ENCODE results near the gene STK39.

DNA sequence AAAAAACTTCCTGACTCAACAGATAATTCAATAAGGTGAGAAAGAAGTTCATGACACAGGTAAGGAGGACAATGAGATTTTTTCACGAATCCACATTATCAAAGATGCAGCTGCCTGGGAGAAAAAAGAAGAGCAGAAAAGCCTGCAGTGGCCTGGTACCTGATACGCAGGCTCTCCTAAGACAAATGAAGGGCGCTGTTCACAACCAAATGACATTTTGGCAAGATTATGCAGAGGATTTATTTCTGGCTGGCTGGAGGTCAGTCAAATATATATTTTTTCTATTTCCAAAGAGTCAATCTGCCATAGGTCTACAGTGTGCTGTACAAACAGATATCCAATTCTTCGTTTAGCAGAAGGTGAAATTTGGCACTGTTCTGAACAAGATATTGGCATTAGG is 257.3 kb downstream of the STK39 start:
- TF ChIP-seq ZNF354B (CRISPR knock-in tag; IDR thresholded peaks at IDR 0.05): no peak
- no peak for TF ChIP-seq FOSL1 (tag; conservative IDR thresholded peaks at IDR 0.05)
- TF ChIP-seq, protein P1, sequence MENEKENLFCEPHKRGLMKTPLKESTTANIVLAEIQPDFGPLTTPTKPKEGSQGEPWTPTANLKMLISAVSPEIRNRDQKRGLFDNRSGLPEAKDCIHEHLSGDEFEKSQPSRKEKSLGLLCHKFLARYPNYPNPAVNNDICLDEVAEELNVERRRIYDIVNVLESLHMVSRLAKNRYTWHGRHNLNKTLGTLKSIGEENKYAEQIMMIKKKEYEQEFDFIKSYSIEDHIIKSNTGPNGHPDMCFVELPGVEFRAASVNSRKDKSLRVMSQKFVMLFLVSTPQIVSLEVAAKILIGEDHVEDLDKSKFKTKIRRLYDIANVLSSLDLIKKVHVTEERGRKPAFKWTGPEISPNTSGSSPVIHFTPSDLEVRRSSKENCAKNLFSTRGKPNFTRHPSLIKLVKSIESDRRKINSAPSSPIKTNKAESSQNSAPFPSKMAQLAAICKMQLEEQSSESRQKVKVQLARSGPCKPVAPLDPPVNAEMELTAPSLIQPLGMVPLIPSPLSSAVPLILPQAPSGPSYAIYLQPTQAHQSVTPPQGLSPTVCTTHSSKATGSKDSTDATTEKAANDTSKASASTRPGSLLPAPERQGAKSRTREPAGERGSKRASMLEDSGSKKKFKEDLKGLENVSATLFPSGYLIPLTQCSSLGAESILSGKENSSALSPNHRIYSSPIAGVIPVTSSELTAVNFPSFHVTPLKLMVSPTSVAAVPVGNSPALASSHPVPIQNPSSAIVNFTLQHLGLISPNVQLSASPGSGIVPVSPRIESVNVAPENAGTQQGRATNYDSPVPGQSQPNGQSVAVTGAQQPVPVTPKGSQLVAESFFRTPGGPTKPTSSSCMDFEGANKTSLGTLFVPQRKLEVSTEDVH (IDR thresholded peaks at IDR 0.05; ENCODE audit: low read depth, partially characterized antibody): no peak
- TF ChIP-seq GATA2 (CRISPR knock-in tag; IDR thresholded peaks at IDR 0.05): no peak
- TF ChIP-seq SIN3A (IDR thresholded peaks at IDR 0.05; ENCODE audit: borderline replicate concordance in 2 of 2, control insufficient read depth in 1 of 2, low read depth in 2 of 2, low read length in 2 of 2): no peak
- TF ChIP-seq NFATC3 (IDR thresholded peaks at IDR 0.05): no peak
- TF ChIP-seq, protein P2, sequence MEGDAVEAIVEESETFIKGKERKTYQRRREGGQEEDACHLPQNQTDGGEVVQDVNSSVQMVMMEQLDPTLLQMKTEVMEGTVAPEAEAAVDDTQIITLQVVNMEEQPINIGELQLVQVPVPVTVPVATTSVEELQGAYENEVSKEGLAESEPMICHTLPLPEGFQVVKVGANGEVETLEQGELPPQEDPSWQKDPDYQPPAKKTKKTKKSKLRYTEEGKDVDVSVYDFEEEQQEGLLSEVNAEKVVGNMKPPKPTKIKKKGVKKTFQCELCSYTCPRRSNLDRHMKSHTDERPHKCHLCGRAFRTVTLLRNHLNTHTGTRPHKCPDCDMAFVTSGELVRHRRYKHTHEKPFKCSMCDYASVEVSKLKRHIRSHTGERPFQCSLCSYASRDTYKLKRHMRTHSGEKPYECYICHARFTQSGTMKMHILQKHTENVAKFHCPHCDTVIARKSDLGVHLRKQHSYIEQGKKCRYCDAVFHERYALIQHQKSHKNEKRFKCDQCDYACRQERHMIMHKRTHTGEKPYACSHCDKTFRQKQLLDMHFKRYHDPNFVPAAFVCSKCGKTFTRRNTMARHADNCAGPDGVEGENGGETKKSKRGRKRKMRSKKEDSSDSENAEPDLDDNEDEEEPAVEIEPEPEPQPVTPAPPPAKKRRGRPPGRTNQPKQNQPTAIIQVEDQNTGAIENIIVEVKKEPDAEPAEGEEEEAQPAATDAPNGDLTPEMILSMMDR (IDR thresholded peaks at IDR 0.05 in 2 of 3, conservative IDR thresholded peaks at IDR 0.05 in 1 of 3; ENCODE audit: insufficient read depth in 2 of 3, low read depth in 1 of 3, low read length in 3 of 3): no peak
- TF ChIP-seq JUN (IDR thresholded peaks at IDR 0.05; ENCODE audit: borderline replicate concordance, low read depth, low read length): no peak
- no peak for TF ChIP-seq JUN (CRISPR knock-in tag; IDR thresholded peaks at IDR 0.05; ENCODE audit: borderline replicate concordance)
- TF ChIP-seq, protein P3, sequence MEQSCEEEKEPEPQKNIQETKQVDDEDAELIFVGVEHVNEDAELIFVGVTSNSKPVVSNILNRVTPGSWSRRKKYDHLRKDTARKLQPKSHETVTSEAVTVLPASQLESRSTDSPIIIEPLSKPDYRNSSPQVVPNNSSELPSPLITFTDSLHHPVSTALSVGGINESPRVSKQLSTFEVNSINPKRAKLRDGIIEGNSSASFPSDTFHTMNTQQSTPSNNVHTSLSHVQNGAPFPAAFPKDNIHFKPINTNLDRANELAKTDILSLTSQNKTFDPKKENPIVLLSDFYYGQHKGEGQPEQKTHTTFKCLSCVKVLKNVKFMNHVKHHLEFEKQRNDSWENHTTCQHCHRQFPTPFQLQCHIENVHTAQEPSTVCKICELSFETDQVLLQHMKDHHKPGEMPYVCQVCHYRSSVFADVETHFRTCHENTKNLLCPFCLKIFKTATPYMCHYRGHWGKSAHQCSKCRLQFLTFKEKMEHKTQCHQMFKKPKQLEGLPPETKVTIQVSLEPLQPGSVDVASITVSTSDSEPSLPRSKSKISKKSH (CRISPR knock-in tag; IDR thresholded peaks at IDR 0.05): no peak
- TF ChIP-seq MAZ (CRISPR knock-in tag; conservative IDR thresholded peaks at IDR 0.05 in 1 of 2, IDR thresholded peaks at IDR 0.05 in 1 of 2): no peak

Measured in K562 (cell line).